Endothelial cell of umbilical vein (primary cell): ENCODE measurements around the gene PARD6G. TPM values are rescaled to one million over a fixed set of nuclear protein-coding genes. Genes with fewer than 3 reads are reported as not detected.

Experiments
- BruUV-seq: library from RNA; stranded (reverse); fragments of 400-500 nt; replicated peaks from 2 replicates; lab custom pipeline; 2021; lab: Mats Ljungman, UMichigan
- CTCF ChIA-PET: fragments of 300-600, 350-600 bp; sonication (Branson Sonifier 250); formaldehyde crosslinking; loops from one replicate; lab custom pipeline; 2021; ENCODE audit warnings: antibody characterized with exemption, inconsistent platforms; lab: Charles Lee
- POLR2A ChIA-PET: fragments of 300-600, 350-600 bp; sonication (Branson Sonifier 250); formaldehyde crosslinking; loops from one replicate; lab custom pipeline; 2021; ENCODE audit warnings: antibody characterized with exemption, inconsistent platforms; lab: Charles Lee
- DNase-seq: peaks from one replicate; pipeline ENCODE4 v3.0.0-alpha.2; 2011; ENCODE audit warnings: low read depth, low spot score
- FAIRE-seq: peaks from 2 replicates; lab custom pipeline; 2011; peaks lifted over from hg19 to GRCh38; lab: Jason Lieb, UNC
- H2AFZ ChIP-seq: 2 replicates; pipeline ENCODE4 v1.6.0; 2012; ENCODE audit warnings: low read depth, low read length, control low read depth, inconsistent platforms
- H3K27ac ChIP-seq: 2 replicates; pipeline ENCODE4 v1.5.1; 2011; ENCODE audit warnings: low read depth, mild to moderate bottlenecking, control low read depth, low read length, moderate library complexity; ENCODE audit not compliant: insufficient read depth
- H3K27me3 ChIP-seq, 2 experiments: 2 replicates each; pipeline versions ENCODE4 v1.6.0 to v1.6.1; 2011; ENCODE audit warnings: low read length in 2 of 2, mixed read lengths in 1 of 2; ENCODE audit not compliant: control insufficient read depth in 2 of 2, insufficient read depth in 2 of 2
- H3K36me3 ChIP-seq, 2 experiments: 2 replicates in 1 of 2; 3 replicates in 1 of 2; pipeline ENCODE4 v1.5.1; 2011; ENCODE audit warnings: low read length in 2 of 2, mild to moderate bottlenecking in 1 of 2, moderate library complexity in 1 of 2; ENCODE audit not compliant: control insufficient read depth in 2 of 2, insufficient read depth in 2 of 2; ENCODE audit errors: extremely low read depth in 1 of 2
- H3K4me1 ChIP-seq: 3 replicates; pipeline ENCODE4 v1.5.1; 2011; ENCODE audit warnings: mild to moderate bottlenecking, low read length; ENCODE audit not compliant: control insufficient read depth, insufficient read depth; ENCODE audit errors: extremely low read depth
- H3K4me2 ChIP-seq: 2 replicates; pipeline ENCODE4 v1.6.1; 2011; ENCODE audit warnings: low read length, control low read depth, mixed read lengths; ENCODE audit not compliant: insufficient read depth
- H3K4me3 ChIP-seq, 3 experiments: fragments of 200-600 bp in 1 of 3; sonication (generic), shearing (Covaris generic) in 1 of 3; replicated peaks in 1 of 3; 2 replicates each; pipeline ENCODE4 v1.5.1; 2011 to 2016; ENCODE audit warnings: control low read depth in 3 of 3, low read length in 3 of 3, mild to moderate bottlenecking in 2 of 3, inconsistent platforms in 1 of 3, low read depth in 1 of 3, moderate library complexity in 1 of 3; ENCODE audit not compliant: insufficient read depth in 1 of 3
- H3K79me2 ChIP-seq: 2 replicates; pipeline ENCODE4 v1.6.0; 2012; ENCODE audit warnings: low read length, inconsistent platforms; ENCODE audit not compliant: control insufficient read depth, insufficient read depth
- H3K9ac ChIP-seq: replicated peaks from 2 replicates; pipeline ENCODE3; 2011; ENCODE audit warnings: low read length, control low read depth; ENCODE audit not compliant: insufficient read depth; ENCODE audit errors: extremely low read depth
- H3K9me1 ChIP-seq: replicated peaks from 3 replicates; pipeline ENCODE4 v1.6.0; 2011; ENCODE audit warnings: mild to moderate bottlenecking, low read length; ENCODE audit not compliant: control insufficient read depth, insufficient read depth; ENCODE audit errors: extremely low read depth
- H3K9me3 ChIP-seq: replicated peaks from 2 replicates; pipeline ENCODE4 v1.5.1; 2012; ENCODE audit warnings: low read length, inconsistent platforms; ENCODE audit not compliant: control insufficient read depth, insufficient read depth
- H4K20me1 ChIP-seq: replicated peaks from 2 replicates; pipeline ENCODE3; 2011; ENCODE audit warnings: mild to moderate bottlenecking, low read length; ENCODE audit not compliant: control insufficient read depth, insufficient read depth; ENCODE audit errors: extremely low read depth
- EZH2 ChIP-seq: IDR thresholded peaks from 2 replicates; pipeline ENCODE4 v1.6.1; 2012; ENCODE audit warnings: borderline replicate concordance, low read depth, mild to moderate bottlenecking, moderate library complexity, low read length, inconsistent platforms; ENCODE audit not compliant: severe bottlenecking
- FOS ChIP-seq: IDR thresholded peaks from 2 replicates; pipeline ENCODE4 v1.6.1; 2011; ENCODE audit warnings: mild to moderate bottlenecking, low read length, moderate library complexity, borderline replicate concordance; ENCODE audit not compliant: insufficient read depth
- GATA2 ChIP-seq: IDR thresholded peaks from 2 replicates; pipeline ENCODE4 v1.7.0; 2011; ENCODE audit warnings: low read depth, mild to moderate bottlenecking, moderate library complexity, mixed read lengths, low read length; ENCODE audit not compliant: insufficient read length, insufficient read depth
- JUN ChIP-seq: IDR thresholded peaks from 2 replicates; pipeline ENCODE4 v1.6.1; 2011; ENCODE audit warnings: borderline replicate concordance, low read depth; ENCODE audit not compliant: insufficient read length, insufficient read depth
- MYC ChIP-seq: IDR thresholded peaks from one replicate; pipeline ENCODE4 v1.6.1; 2011; ENCODE audit warnings: mild to moderate bottlenecking, low read depth, low read length
- POLR2A ChIP-seq: IDR thresholded peaks from 2 replicates; pipeline ENCODE4 v1.6.1; 2012; ENCODE audit warnings: low read depth, mild to moderate bottlenecking, control low read depth, low read length
- POLR2AphosphoS5 ChIP-seq: IDR thresholded peaks from 2 replicates; pipeline ENCODE4 v1.6.1; 2012; ENCODE audit warnings: low read depth, mild to moderate bottlenecking, control low read depth, low read length, moderate library complexity; ENCODE audit not compliant: insufficient read depth
- dilution Hi-C: fragments of 300-500 bp; cut with MboI; formaldehyde crosslinking; loops from one replicate; pipeline ENCODE4 v1.15.0; 2019; ENCODE audit warnings: low sequenced_read_pairs; ENCODE audit not compliant: extremely low pct_ligation_motif_present
- intact Hi-C: fragments of 100-400 bp; cut with micrococcal nuclease; formaldehyde crosslinking; loops from one replicate; pipeline ENCODE4 v1.10.0; 2022
- polyA plus RNA-seq, 4 experiments: library from polyadenylated mRNA; depleted of rRNA in 3 of 4; stranded (reverse) in 3 of 4; unstranded in 1 of 4; fragments of >200 nt; gene quantifications; 2 replicates each; pipeline versions ENCODE4 v1.2.1 to v1.2.3, GENCODE V29; 2011 to 2012; ENCODE audit warnings: missing spikeins in 1 of 4
- total RNA-seq: library from RNA; stranded (reverse); gene quantifications from 2 replicates; pipeline ENCODE4 v1.2.3, GENCODE V29; 2021
- TF ChIP-seq, protein P1 (sequence below), 2 donors: IDR thresholded peaks; 1 replicate in 1 of 2; 2 replicates in 1 of 2; pipeline ENCODE4 v1.5.1; 2011; ENCODE audit warnings: low read length in 2 of 2, mild to moderate bottlenecking in 2 of 2, moderate library complexity in 2 of 2, control low read depth in 1 of 2, inconsistent platforms in 1 of 2, low read depth in 1 of 2; ENCODE audit not compliant: insufficient read depth in 1 of 2; ENCODE audit errors: extremely low read depth in 1 of 2
- TF ChIP-seq, protein P2 (sequence below): IDR thresholded peaks from 2 replicates; pipeline ENCODE4 v1.6.1; 2011; ENCODE audit not compliant: insufficient read depth, insufficient read length

PARD6G gene
- total and polyA plus RNA-seq, 2 donors (not counting 3 experiments of a cell fraction or from before 2014, with no cell fraction given): 1.2 to 1.8 TPM

DNA sequence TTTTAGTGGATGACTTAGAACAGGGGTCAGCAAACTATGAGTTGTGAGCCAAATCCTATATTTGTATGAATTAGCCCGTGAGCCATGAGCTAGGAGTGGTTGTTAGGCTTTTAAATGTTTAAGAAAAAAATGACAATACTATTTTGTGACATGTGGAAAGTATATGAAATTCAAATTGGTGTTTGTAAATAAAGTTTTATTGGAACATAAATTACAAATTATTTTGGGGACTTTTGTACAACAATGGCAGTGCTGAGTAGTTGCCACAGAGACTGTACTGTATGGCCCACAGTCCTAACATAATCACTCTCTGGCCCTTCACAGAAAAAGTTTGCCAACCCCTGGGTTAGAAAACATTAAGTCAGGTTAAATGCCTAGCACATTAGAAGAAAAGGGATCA is 112.2 kb downstream of the PARD6G start:
- peaks cover 17% of the 10 kb centered on the region for H3K79me2 ChIP-seq
- peaks cover 12 to 26% of the 10 kb centered on the region in 2 experiments for H3K36me3 ChIP-seq
- no peaks in the 10 kb centered on the region for H3K9me1 ChIP-seq
- DNase-seq (no peak), FAIRE-seq (no peak)
- no peaks in the 10 kb centered on the region for H4K20me1 ChIP-seq
- POLR2A ChIA-PET: no interaction called here
- CTCF ChIA-PET: interaction anchor here (1.3 kb wide), 1 partner anchor 23 kb away, joined by 4 read pairs; no protein-coding TSS in a partner anchor
- dilution Hi-C loops (no loop called here), intact Hi-C loops (no loop called here)
- H3K27me3 ChIP-seq: no peaks in the 10 kb centered on the region
- no peak overlapping the region for H3K4me3 ChIP-seq
- H3K9ac ChIP-seq: no peak overlapping the region
- H3K9me3 ChIP-seq: no peaks in the 10 kb centered on the region
- TF ChIP-seq MYC (no peak), POLR2A (no peak), POLR2AphosphoS5 (no peak), GATA2 (no peak), FOS (no peak), EZH2 (no peak), JUN (no peak)
- TF ChIP-seq, protein P1, sequence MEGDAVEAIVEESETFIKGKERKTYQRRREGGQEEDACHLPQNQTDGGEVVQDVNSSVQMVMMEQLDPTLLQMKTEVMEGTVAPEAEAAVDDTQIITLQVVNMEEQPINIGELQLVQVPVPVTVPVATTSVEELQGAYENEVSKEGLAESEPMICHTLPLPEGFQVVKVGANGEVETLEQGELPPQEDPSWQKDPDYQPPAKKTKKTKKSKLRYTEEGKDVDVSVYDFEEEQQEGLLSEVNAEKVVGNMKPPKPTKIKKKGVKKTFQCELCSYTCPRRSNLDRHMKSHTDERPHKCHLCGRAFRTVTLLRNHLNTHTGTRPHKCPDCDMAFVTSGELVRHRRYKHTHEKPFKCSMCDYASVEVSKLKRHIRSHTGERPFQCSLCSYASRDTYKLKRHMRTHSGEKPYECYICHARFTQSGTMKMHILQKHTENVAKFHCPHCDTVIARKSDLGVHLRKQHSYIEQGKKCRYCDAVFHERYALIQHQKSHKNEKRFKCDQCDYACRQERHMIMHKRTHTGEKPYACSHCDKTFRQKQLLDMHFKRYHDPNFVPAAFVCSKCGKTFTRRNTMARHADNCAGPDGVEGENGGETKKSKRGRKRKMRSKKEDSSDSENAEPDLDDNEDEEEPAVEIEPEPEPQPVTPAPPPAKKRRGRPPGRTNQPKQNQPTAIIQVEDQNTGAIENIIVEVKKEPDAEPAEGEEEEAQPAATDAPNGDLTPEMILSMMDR (IDR thresholded peaks at IDR 0.05; ENCODE audit: extremely low read depth in 1 of 2, insufficient read depth in 1 of 2, low read depth in 1 of 2, low read length in 2 of 2): no peak
- TF ChIP-seq, protein P2, sequence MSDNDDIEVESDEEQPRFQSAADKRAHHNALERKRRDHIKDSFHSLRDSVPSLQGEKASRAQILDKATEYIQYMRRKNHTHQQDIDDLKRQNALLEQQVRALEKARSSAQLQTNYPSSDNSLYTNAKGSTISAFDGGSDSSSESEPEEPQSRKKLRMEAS: no peak
- H3K27ac ChIP-seq: no peak overlapping the region
- no TSS peak for BruUV-seq
- no peak overlapping the region for H3K4me2 ChIP-seq
- H2AFZ ChIP-seq: no peak overlapping the region
- no peaks in the 10 kb centered on the region for H3K4me1 ChIP-seq
